Measurements from ENCODE around the gene BOLA2B.
"Not testable (repeated sequence)": the region's sequence is repeated elsewhere in the genome, so short reads cannot be mapped to it uniquely, and the experiment has no call there.

BOLA2B gene

GRCh38 chr16:30184096-30184890, 9.2 kb downstream of the BOLA2B start:
- peak; percentile 43 to 49 for DNase-seq

GRCh38 chr16:30183233-30184095, 10.0 kb downstream of the BOLA2B start, which contains the start of gene CORO1A:
Gene CORO1A, plus strand, starts transcription at chr16:30183602. Its CDS starts 1,608 bp downstream, at chr16:30185210.
- DNase-seq, result peak; percentile 70 to 74

- DNase-seq, result no peak
Measured at GRCh38 chr16:30180741-30181140, 12.7 kb downstream of the BOLA2B start.

- DNase-seq, result no peak
Measured at GRCh38 chr16:30179931-30180330, 13.5 kb downstream of the BOLA2B start.

GRCh38 chr16:30179195-30179594, 14.3 kb downstream of the BOLA2B start:
- no peak for DNase-seq

- not testable (repeated sequence) for DNase-seq
Measured at GRCh38 chr16:30176876-30177275, 16.6 kb downstream of the BOLA2B start.

GRCh38 chr16:30173054-30173453, 20.4 kb downstream of the BOLA2B start:
- no peak for DNase-seq

GRCh38 chr16:30170145-30170544, 23.3 kb downstream of the BOLA2B start:
- not testable (repeated sequence) for DNase-seq

- not testable (repeated sequence) for DNase-seq
Measured at GRCh38 chr16:30169416-30169815, 24.1 kb downstream of the BOLA2B start.

- not testable (repeated sequence) for DNase-seq
Measured at GRCh38 chr16:30168746-30169145, 24.7 kb downstream of the BOLA2B start.

- no peak for DNase-seq
Measured at GRCh38 chr16:30166202-30166902, 27.1 kb downstream of the BOLA2B start.

GRCh38 chr16:30163538-30163937, 29.9 kb downstream of the BOLA2B start:
- DNase-seq, result no peak

- no peak for DNase-seq
Measured at GRCh38 chr16:30157214-30157613, 36.3 kb downstream of the BOLA2B start.

GRCh38 chr16:30155188-30155587, 38.3 kb downstream of the BOLA2B start:
- DNase-seq, result no peak

GRCh38 chr16:30152517-30152916, 40.9 kb downstream of the BOLA2B start:
- DNase-seq, result no peak

GRCh38 chr16:30151091-30151490, 42.4 kb downstream of the BOLA2B start:
- no peak for DNase-seq

GRCh38 chr16:30149250-30149930, 44.1 kb downstream of the BOLA2B start:
- no peak for DNase-seq

GRCh38 chr16:30147843-30148510, 45.5 kb downstream of the BOLA2B start:
- DNase-seq, result no peak

- DNase-seq, result no peak
Measured at GRCh38 chr16:30145657-30146056, 47.8 kb downstream of the BOLA2B start.

GRCh38 chr16:30144917-30145316, 48.5 kb downstream of the BOLA2B start:
- DNase-seq, result no peak

- no peak for DNase-seq
Measured at GRCh38 chr16:30144017-30144416, 49.4 kb downstream of the BOLA2B start.

GRCh38 chr16:30143347-30143702, 50.1 kb downstream of the BOLA2B start:
- no peak for DNase-seq

Measured in activated CD4-positive, alpha-beta T cell treated with anti-CD3 and anti-CD28 coated beads, Interleukin-2, amount 50 U/mL, for 4 hours (primary cell).